ENCODE results near the gene PLCL2.

DNA sequence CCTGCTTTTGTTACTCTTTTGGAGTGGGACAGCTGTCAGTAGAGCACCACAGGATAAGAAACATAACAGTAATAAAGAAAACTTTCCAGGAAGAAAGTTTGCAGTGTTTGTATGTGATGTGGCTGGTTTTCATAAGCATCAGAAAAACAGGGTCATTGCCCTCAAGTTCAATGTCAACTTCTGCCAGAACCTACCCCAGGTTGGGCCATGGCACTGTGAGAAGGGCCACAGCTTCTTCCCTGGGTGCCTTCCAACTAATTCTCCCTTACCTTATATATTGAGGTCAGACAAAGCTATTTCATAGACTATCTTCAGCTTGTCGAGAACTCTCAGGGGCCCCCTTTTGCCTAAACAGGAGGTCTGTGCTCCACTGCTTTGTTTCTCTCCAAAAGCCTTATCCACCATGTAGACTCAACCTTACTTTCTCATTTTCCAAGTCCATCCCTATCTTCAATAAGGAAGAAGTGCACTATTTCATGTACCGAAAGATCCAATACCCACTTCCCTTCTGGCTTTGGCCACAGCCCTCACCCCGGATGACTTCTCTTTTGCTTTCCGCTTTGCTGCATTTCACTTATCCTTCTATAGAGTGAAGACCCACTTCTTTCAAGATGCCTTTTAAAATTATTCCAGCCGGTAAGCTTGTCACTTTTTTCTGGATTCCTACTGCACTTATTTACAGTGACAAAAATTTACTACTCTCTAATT lies 38.2 kb upstream of the PLCL2 start:
- TF ChIP-seq EZH2phosphoT487 (conservative IDR thresholded peaks at IDR 0.05; ENCODE audit: low read length) = no peak
- TF ChIP-seq, protein P1, sequence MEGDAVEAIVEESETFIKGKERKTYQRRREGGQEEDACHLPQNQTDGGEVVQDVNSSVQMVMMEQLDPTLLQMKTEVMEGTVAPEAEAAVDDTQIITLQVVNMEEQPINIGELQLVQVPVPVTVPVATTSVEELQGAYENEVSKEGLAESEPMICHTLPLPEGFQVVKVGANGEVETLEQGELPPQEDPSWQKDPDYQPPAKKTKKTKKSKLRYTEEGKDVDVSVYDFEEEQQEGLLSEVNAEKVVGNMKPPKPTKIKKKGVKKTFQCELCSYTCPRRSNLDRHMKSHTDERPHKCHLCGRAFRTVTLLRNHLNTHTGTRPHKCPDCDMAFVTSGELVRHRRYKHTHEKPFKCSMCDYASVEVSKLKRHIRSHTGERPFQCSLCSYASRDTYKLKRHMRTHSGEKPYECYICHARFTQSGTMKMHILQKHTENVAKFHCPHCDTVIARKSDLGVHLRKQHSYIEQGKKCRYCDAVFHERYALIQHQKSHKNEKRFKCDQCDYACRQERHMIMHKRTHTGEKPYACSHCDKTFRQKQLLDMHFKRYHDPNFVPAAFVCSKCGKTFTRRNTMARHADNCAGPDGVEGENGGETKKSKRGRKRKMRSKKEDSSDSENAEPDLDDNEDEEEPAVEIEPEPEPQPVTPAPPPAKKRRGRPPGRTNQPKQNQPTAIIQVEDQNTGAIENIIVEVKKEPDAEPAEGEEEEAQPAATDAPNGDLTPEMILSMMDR (IDR thresholded peaks at IDR 0.05; ENCODE audit: insufficient read depth, low read length, poor library complexity, severe bottlenecking) = no peak

Data from SU-DHL-6 (cell line).